Measurements from ENCODE around the gene FOS. TPM values are rescaled to one million over a fixed set of nuclear protein-coding genes. Genes with fewer than 3 reads are reported as not detected.

The FOS gene
- total and polyA plus RNA-seq, 2 of the 8 experiments (the other 6 are each of a cell fraction or from before 2014, with no cell fraction given) = 50.2 to 51.8 TPM

- no peak overlapping the region for H3K4me2 ChIP-seq (ENCODE audit: insufficient read depth in 1 of 2, low read depth in 2 of 2, low read length in 2 of 2)
- H3K27ac ChIP-seq (ENCODE audit: low read depth, low read length) = no peak overlapping the region
- H2BK120ac ChIP-seq (replicated peaks; ENCODE audit: low read depth, low read length) = no peak overlapping the region
- H2BK5ac ChIP-seq (ENCODE audit: low read depth, low read length) = no peak overlapping the region
- no peak overlapping the region for H4K5ac ChIP-seq (ENCODE audit: insufficient read length, low read depth, low read length)
- H3K4me1 ChIP-seq (replicated peaks in 1 of 4; ENCODE audit: control insufficient read depth in 3 of 4, insufficient read depth in 4 of 4, low read length in 3 of 4) = no peaks in the 10 kb centered on the region
- H4K8ac ChIP-seq (ENCODE audit: extremely low read depth, insufficient read depth, low read length) = no peak overlapping the region
- no peak overlapping the region for H3K4ac ChIP-seq (replicated peaks; ENCODE audit: insufficient read length, low read depth, low read length)
- ChIA-PET POLR2A (ENCODE audit: partially characterized antibody) (no interaction called here), CTCF (ENCODE audit: partially characterized antibody) (interaction anchor here (0.8 to 1.2 kb wide), 2 partner anchors 22 to 164 kb away, joined by 3 to 4 read pairs; no protein-coding TSS in a partner anchor)
- DNase-seq (ENCODE audit: low read depth in 1 of 2, low spot score in 2 of 2) (no peak), FAIRE-seq (no peak)
- H2AFZ ChIP-seq (ENCODE audit: low read length) = no peak overlapping the region
- H3K23me2 ChIP-seq (ENCODE audit: low read depth, low read length) = peaks cover 2% of the 10 kb centered on the region; the same call in 1 of the 2 replicates
- H3K27me3 ChIP-seq (replicated peaks in 1 of 4; ENCODE audit: control insufficient read depth in 3 of 4, extremely low read depth in 1 of 4, insufficient read depth in 3 of 4, low read length in 3 of 4) = no peaks in the 10 kb centered on the region
- H2BK15ac ChIP-seq (ENCODE audit: low read length) = no peak overlapping the region
- TF ChIP-seq ATF3 (IDR thresholded peaks at IDR 0.05; ENCODE audit: insufficient read depth, low read depth, low read length) = no peak
- no peak for TF ChIP-seq E2F6 (IDR thresholded peaks at IDR 0.05)
- no peak for TF ChIP-seq USF2 (IDR thresholded peaks at IDR 0.05; ENCODE audit: low read length)
- no peak for TF ChIP-seq CREB1 (IDR thresholded peaks at IDR 0.05)
- TF ChIP-seq RBBP5 (IDR thresholded peaks at IDR 0.05; ENCODE audit: borderline replicate concordance, low read depth, low read length) = no peak
- TF ChIP-seq YY1 (IDR thresholded peaks at IDR 0.05; ENCODE audit: low read depth, low read length) = no peak
- no peak for TF ChIP-seq PHF8 (conservative IDR thresholded peaks at IDR 0.05; ENCODE audit: low read depth, low read length)
- no peak for TF ChIP-seq RAD21 (IDR thresholded peaks at IDR 0.05 in 1 of 2, conservative IDR thresholded peaks at IDR 0.05 in 1 of 2; ENCODE audit: low read depth in 2 of 2, low read length in 2 of 2)
- TF ChIP-seq CBX8 (IDR thresholded peaks at IDR 0.05; ENCODE audit: borderline replicate concordance, low read depth, low read length) = no peak
- TF ChIP-seq SIN3A (conservative IDR thresholded peaks at IDR 0.05 in 1 of 2, IDR thresholded peaks at IDR 0.05 in 1 of 2; ENCODE audit: low read depth in 1 of 2, low read length in 2 of 2) = no peak
- no peak for TF ChIP-seq MAX (IDR thresholded peaks at IDR 0.05)
- H3K79me2 ChIP-seq (ENCODE audit: control insufficient read depth in 1 of 2, insufficient read depth in 2 of 2, low read length in 2 of 2) = no peaks in the 10 kb centered on the region
- H3K36me3 ChIP-seq (ENCODE audit: control insufficient read depth in 2 of 4, insufficient read depth in 4 of 4, low read length in 3 of 4) = no peaks in the 10 kb centered on the region
- H2AK5ac ChIP-seq (ENCODE audit: low read depth, low read length) = no peak overlapping the region
- H4K20me1 ChIP-seq (replicated peaks in 1 of 2; ENCODE audit: control insufficient read depth in 1 of 2, insufficient read depth in 2 of 2, low read length in 2 of 2) = no peaks in the 10 kb centered on the region
- H3K23ac ChIP-seq (ENCODE audit: insufficient read length) = no peak overlapping the region
- no peak overlapping the region for H2BK12ac ChIP-seq (ENCODE audit: low read depth, low read length)
- no peak overlapping the region for H3K18ac ChIP-seq (ENCODE audit: extremely low read depth, low read length)
- H3K9ac ChIP-seq (replicated peaks in 1 of 4; ENCODE audit: extremely low read depth in 1 of 4, low read depth in 3 of 4, low read length in 3 of 4) = no peak overlapping the region
- H3K14ac ChIP-seq (ENCODE audit: insufficient read length) = no peak overlapping the region
- H3K56ac ChIP-seq (replicated peaks; ENCODE audit: insufficient read length, low read depth, low read length) = no peak overlapping the region
- no peak overlapping the region for H4K91ac ChIP-seq (replicated peaks; ENCODE audit: insufficient read length, low read length)
- no peak overlapping the region for H3K4me3 ChIP-seq (ENCODE audit: extremely low read depth in 1 of 4, insufficient read depth in 2 of 4, low read depth in 3 of 4, low read length in 4 of 4)
- WGBS, 2 experiments (ENCODE audit: extremely low coverage in 1 of 2, insufficient coverage in 1 of 2, insufficient read length in 1 of 2, insufficient replicate concordance in 2 of 2, low coverage in 1 of 2, low lambda C conversion rate in 2 of 2, missing lambda C conversion rate in 1 of 2) = 100% methylated on average over 1 of the region's 1 CpG; no CpG with 5 or more reads in 1 of the 2 experiments
- no peak overlapping the region for H2BK20ac ChIP-seq (ENCODE audit: low read length)
- no peaks in the 10 kb centered on the region for H3K9me3 ChIP-seq (ENCODE audit: insufficient read depth in 2 of 2, low read depth in 1 of 2, low read length in 1 of 2)
- H3K79me1 ChIP-seq (ENCODE audit: low read depth, low read length) = no peaks in the 10 kb centered on the region
Observed at GRCh38 chr14:75331471-75331870, 52.8 kb downstream of the FOS start.
